ENCODE results near the gene SIX2.

- TF ChIP-seq, protein P1, sequence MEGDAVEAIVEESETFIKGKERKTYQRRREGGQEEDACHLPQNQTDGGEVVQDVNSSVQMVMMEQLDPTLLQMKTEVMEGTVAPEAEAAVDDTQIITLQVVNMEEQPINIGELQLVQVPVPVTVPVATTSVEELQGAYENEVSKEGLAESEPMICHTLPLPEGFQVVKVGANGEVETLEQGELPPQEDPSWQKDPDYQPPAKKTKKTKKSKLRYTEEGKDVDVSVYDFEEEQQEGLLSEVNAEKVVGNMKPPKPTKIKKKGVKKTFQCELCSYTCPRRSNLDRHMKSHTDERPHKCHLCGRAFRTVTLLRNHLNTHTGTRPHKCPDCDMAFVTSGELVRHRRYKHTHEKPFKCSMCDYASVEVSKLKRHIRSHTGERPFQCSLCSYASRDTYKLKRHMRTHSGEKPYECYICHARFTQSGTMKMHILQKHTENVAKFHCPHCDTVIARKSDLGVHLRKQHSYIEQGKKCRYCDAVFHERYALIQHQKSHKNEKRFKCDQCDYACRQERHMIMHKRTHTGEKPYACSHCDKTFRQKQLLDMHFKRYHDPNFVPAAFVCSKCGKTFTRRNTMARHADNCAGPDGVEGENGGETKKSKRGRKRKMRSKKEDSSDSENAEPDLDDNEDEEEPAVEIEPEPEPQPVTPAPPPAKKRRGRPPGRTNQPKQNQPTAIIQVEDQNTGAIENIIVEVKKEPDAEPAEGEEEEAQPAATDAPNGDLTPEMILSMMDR (IDR thresholded peaks at IDR 0.05), result no peak
- no peak for TF ChIP-seq ZFX (IDR thresholded peaks at IDR 0.05; ENCODE audit: borderline replicate concordance)
These were observed 20.0 kb upstream of the SIX2 start for GRCh38 chr2:45029215-45029614.

All from 22Rv1 (cell line).